ENCODE data around the gene CANT1.
"Not testable (repeated sequence)": the region's sequence is repeated elsewhere in the genome, so short reads cannot be mapped to it uniquely, and the experiment has no call there.

CANT1 gene

GRCh38 chr17:78977681-78977943 is 32.0 kb downstream of the CANT1 start:
- DNase-seq (ENCODE audit: low read depth): no peak

- no peak for DNase-seq (ENCODE audit: low read depth)
Observed at GRCh38 chr17:78976907-78977680, 32.5 kb downstream of the CANT1 start.

GRCh38 chr17:78974635-78975591 is 34.7 kb downstream of the CANT1 start:
- no peak for DNase-seq (ENCODE audit: low read depth)

- DNase-seq (ENCODE audit: low read depth): no peak
Observed at GRCh38 chr17:78973792-78974520, 35.6 kb downstream of the CANT1 start.

GRCh38 chr17:78973196-78973595 is 36.4 kb downstream of the CANT1 start:
- no peak for DNase-seq (ENCODE audit: low read depth)

GRCh38 chr17:78972507-78973105 is 37.0 kb downstream of the CANT1 start:
- DNase-seq (ENCODE audit: low read depth): no peak

- DNase-seq (ENCODE audit: low read depth): no peak
Observed at GRCh38 chr17:78971756-78972506, 37.6 kb downstream of the CANT1 start.

- DNase-seq (ENCODE audit: low read depth): peak; percentile 69
Observed at GRCh38 chr17:78970834-78971755, 38.5 kb downstream of the CANT1 start.

- DNase-seq (ENCODE audit: low read depth): no peak
Observed at GRCh38 chr17:78969865-78970264, 39.7 kb downstream of the CANT1 start.

GRCh38 chr17:78967782-78968362 is 41.7 kb downstream of the CANT1 start:
- DNase-seq (ENCODE audit: low read depth): no peak

- DNase-seq (ENCODE audit: low read depth): no peak
Observed at GRCh38 chr17:78966910-78967600, 42.5 kb downstream of the CANT1 start.

- DNase-seq (ENCODE audit: low read depth): no peak
Observed at GRCh38 chr17:78966123-78966813, 43.3 kb downstream of the CANT1 start.

GRCh38 chr17:78965491-78965924 is 44.1 kb downstream of the CANT1 start:
- no peak for DNase-seq (ENCODE audit: low read depth)

- no peak for DNase-seq (ENCODE audit: low read depth)
Observed at GRCh38 chr17:78963378-78963777, 46.2 kb downstream of the CANT1 start.

GRCh38 chr17:78962984-78963348 is 46.6 kb downstream of the CANT1 start:
- DNase-seq (ENCODE audit: low read depth): not testable (repeated sequence)

GRCh38 chr17:78962345-78962983 is 47.1 kb downstream of the CANT1 start:
- DNase-seq (ENCODE audit: low read depth): no peak

- DNase-seq (ENCODE audit: low read depth): no peak
Observed at GRCh38 chr17:78961571-78961970, 48.0 kb downstream of the CANT1 start.

GRCh38 chr17:78960928-78961327 is 48.6 kb downstream of the CANT1 start:
- no peak for DNase-seq (ENCODE audit: low read depth)
